Tibial nerve (tissue), 3 donors: Measurements from ENCODE around the gene VWA8.

Source experiments
- POLR2A ChIP-seq, 2 donors: fragments of 450-650 bp; IDR thresholded peaks; one replicate each; pipeline ENCODE4 v1.6.1; 2017; ENCODE audit warnings: antibody characterized with exemption in 2 of 2, mild to moderate bottlenecking in 2 of 2, moderate library complexity in 2 of 2
- TF ChIP-seq, protein P1 (sequence below), 5 experiments: fragments of 200-600 bp in 3 of 5; fragments of 450-650 bp in 2 of 5; sonication (generic) in 3 of 5; IDR thresholded peaks; one replicate each; pipeline ENCODE4 v1.5.1; 2016 to 2019; ENCODE audit warnings: antibody characterized with exemption in 5 of 5, mild to moderate bottlenecking in 3 of 5, moderate library complexity in 2 of 5

DNA sequence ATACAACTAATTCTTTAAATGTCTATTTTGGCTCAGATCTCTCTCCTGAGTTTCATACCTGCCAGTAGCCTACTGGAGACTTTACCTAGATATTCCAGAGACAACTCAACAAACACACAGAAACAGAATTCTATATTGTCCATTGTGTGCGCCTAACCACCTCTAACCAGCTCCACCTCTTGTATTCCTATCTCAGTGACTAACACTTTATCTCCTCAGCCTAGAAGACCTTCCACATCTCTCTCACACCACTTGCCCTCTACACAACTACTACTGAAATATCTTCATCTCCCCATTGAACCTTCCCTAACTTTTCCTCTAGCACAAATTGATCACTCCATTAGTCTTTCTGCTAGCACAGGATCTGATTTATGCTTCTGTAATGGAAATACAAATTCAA, 6.7 kb downstream of the VWA8 start:
- TF ChIP-seq POLR2A (IDR thresholded peaks at IDR 0.05): no peak
- TF ChIP-seq, protein P1, sequence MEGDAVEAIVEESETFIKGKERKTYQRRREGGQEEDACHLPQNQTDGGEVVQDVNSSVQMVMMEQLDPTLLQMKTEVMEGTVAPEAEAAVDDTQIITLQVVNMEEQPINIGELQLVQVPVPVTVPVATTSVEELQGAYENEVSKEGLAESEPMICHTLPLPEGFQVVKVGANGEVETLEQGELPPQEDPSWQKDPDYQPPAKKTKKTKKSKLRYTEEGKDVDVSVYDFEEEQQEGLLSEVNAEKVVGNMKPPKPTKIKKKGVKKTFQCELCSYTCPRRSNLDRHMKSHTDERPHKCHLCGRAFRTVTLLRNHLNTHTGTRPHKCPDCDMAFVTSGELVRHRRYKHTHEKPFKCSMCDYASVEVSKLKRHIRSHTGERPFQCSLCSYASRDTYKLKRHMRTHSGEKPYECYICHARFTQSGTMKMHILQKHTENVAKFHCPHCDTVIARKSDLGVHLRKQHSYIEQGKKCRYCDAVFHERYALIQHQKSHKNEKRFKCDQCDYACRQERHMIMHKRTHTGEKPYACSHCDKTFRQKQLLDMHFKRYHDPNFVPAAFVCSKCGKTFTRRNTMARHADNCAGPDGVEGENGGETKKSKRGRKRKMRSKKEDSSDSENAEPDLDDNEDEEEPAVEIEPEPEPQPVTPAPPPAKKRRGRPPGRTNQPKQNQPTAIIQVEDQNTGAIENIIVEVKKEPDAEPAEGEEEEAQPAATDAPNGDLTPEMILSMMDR (IDR thresholded peaks at IDR 0.05): no peak
